Measurements from ENCODE around the gene TTC12.

DNA sequence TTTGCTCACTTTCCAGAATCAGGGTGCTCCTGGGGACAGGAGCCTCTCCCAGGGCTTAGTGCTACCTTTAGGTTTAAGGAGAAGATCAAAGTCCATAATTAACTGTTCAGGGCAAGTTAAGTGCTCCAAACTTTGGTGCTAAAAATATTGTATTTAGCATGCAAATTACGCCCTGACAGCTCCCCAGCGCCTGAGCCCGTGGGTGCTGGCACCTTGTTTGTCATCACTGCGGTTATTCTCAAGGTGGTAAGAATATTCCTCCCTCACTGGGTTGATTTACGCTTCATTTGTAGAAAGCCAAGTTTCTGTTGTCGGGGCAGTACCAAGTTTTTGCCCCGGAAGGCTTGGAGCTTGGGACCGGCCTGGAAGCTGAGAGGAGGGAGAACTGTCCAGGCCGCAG lies 94.5 kb downstream of the TTC12 start:
- TF ChIP-seq CTCF (conservative IDR thresholded peaks at IDR 0.05) (no peak), EZH2 (IDR thresholded peaks at IDR 0.05; ENCODE audit: low read depth) (no peak)
